Measurements from ENCODE around the gene MSL3B. TPM values are rescaled to one million over a fixed set of nuclear protein-coding genes. Genes with fewer than 3 reads are reported as not detected.

Gene MSL3B

DNA sequence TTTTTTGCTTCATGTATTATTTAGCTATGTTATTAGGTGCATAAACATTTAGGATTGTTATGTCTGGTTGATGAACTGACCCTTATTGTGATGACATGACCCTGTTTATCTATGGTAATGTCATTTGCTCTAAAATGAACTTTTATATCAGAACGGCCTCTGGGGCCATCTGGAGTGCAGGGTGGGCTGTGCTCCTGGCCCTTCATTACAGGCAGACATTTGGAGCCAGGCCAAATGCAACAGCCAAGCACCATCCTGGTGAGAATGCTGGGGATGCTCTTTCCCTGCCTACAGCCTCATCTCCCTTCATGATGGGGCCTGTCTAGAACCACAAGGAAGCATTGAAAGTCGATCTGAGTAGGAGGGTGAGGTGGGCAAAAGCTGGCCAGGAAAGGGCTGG is 51.9 kb downstream of the MSL3B start:
- ATAC-seq, result no peak

GRCh38 chr2:233815861-233816260 is 52.3 kb downstream of the MSL3B start:
- no peak for ATAC-seq

Other genes starting within 250 kb of the MSL3B start
- 6.9 TPM for gene UGT1A10, start 231.9 kb downstream of the MSL3B start, total RNA-seq
- gene UGT1A9, start 196.5 kb downstream of the MSL3B start, total RNA-seq, result 0.08 TPM
- gene UGT1A7, start 186.5 kb downstream of the MSL3B start, total RNA-seq, result 13.9 TPM
- 11.2 TPM for gene UGT1A6, start 175.5 kb downstream of the MSL3B start, total RNA-seq
- gene UGT1A5, start 155.5 kb downstream of the MSL3B start, total RNA-seq, result 0.68 TPM
- gene UGT1A4, start 149.7 kb downstream of the MSL3B start, total RNA-seq, result 0.80 TPM
- gene UGT1A3, start 139.3 kb downstream of the MSL3B start, total RNA-seq, result 0.28 TPM
- gene UGT1A1, start 108.1 kb downstream of the MSL3B start, total RNA-seq, result 0.56 TPM
- 0.52 TPM for gene MROH2A, start 90.1 kb downstream of the MSL3B start, total RNA-seq
- 9.4 TPM for gene HJURP, start 13.9 kb downstream of the MSL3B start, total RNA-seq
- gene TRPM8, start 49.0 kb upstream of the MSL3B start, total RNA-seq, result not detected
- not detected for gene SPP2, start 182.3 kb upstream of the MSL3B start, total RNA-seq

All from esophagus mucosa (tissue), 1 donor.